Measurements from ENCODE around the gene PGAP3.

Gene PGAP3

DNA sequence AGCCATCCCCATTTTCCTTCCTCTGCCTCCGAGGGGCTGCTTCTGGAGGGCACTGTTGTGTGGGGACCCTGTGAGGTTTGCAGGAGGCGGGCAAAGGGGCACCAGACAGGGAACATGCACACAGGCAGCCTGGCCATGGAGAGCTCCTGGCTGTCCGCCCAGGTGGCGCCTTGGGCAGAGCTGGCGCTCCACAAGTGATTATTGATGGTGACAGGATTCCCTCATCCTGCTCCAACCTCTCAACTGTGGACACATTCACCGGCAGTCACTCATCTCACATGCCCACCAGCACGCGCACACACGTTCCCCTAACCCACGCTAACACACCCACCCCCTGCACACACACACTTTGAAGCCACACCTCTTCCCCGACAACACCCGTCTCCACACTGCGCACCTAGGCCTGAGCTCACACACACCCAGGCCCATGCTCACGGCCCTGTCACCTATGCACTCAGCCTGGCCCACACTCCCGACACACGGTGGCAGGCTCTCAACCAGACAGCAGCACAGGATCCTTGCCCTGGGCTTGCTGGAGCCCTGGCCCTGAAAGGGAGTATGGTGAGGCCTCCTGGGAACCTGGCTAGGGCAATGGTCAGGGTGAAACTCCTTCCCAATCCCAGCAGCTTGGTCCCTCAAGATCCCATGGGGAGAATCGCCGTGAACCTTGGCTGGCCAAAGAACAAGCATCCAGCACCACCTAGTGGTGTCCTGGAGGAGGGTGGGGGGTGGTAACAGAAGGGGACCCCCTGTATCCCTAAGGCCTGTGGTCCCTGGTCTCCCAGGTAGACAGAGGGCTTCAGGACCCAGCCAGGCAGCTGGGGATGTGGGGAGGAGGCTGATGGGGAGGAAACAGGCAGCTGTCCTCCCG, 16.0 kb downstream of the PGAP3 start:
- no peak for DNase-seq (ENCODE audit: low read depth)

DNA sequence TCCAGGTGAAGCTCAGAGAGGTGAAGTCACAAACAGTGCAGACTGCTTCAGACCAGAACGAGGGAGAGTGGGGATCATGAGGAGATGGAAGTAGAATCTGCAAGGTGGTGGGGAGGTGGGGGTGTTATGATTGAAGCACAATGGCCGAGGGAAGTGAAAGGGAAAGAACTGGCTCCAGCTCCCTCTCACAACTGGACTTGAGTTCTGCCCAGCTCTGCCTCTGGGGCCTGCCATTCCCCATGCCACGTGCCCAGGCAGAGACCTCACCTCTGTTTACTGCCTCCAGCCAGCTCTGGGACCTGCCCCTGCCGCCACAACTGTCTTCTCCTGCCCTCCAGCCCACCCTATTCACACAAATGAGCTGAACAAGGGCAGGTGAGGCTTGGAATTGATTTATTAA, 17.1 kb downstream of the PGAP3 start:
- no peak for DNase-seq (ENCODE audit: low read depth)

DNA sequence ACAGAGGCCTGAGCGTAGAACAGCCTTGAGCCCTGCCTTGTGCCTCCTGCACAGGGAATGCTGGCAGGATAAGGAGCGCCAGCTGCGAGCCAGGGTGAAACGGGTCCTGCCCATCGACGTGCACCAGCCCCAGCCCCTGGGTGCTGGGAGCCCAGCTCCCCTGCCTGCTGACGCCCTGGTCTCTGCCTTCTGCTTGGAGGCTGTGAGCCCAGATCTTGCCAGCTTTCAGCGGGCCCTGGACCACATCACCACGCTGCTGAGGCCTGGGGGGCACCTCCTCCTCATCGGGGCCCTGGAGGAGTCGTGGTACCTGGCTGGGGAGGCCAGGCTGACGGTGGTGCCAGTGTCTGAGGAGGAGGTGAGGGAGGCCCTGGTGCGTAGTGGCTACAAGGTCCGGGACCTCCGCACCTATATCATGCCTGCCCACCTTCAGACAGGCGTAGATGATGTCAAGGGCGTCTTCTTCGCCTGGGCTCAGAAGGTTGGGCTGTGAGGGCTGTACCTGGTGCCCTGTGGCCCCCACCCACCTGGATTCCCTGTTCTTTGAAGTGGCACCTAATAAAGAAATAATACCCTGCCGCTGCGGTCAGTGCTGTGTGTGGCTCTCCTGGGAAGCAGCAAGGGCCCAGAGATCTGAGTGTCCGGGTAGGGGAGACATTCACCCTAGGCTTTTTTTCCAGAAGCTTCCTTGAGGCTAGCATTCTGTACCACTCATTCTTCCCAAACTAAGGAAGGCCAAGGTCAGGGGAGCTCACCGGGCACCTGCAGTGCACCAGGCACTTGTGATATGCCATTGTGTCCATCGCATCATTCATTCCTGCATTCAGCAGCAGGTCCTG, 17.7 kb downstream of the PGAP3 start:
- no peak for DNase-seq (ENCODE audit: low read depth)

- peak; percentile 50 for DNase-seq (ENCODE audit: low read depth)
Measured at GRCh38 chr17:39667945-39668924, 19.6 kb downstream of the PGAP3 start, which contains the start of gene PNMT. Gene PNMT (plus strand): TSS chr17:39668453. CDS start chr17:39668476, 23 bp downstream.

DNA sequence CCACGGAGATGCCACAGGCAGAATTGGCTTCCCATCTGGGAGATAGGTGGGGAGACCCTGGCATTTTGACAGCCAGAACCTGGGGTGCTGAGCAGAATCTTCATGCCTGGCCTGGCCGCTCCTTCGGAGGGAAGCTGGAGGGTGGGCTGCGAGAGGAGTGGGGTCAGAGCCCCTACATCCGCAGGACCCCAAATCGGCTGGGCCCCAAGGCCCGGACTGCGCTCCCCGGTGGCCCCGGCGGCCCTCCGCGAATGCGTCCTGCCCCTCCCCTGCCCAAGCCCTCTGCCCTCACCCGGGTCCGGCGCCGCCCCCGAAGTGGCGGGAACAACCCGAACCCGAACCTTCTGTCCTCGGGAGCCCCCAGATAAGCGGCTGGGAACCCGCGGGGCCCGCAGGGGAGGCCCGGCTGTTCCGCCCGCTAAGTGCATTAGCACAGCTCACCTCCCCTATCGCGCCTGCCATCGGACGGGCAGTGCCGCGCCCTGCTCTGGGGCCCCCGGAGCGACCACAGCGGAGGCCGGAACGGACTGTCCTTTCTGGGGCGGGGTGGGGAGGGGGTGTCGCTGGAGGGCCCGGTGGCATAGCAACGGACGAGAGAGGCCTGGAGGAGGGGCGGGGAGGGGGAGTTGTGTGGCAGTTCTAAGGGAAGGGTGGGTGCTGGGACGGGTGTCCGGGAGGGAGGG, 20.5 kb downstream of the PGAP3 start:
- DNase-seq (ENCODE audit: low read depth) = no peak

- no peak for DNase-seq (ENCODE audit: low read depth)
Measured at GRCh38 chr17:39666601-39667261, 21.1 kb downstream of the PGAP3 start.

GRCh38 chr17:39666231-39666600, 21.6 kb downstream of the PGAP3 start:
- DNase-seq (ENCODE audit: low read depth) = no peak

- no peak for DNase-seq (ENCODE audit: low read depth)
Measured at GRCh38 chr17:39665642-39666224, 22.1 kb downstream of the PGAP3 start.

DNA sequence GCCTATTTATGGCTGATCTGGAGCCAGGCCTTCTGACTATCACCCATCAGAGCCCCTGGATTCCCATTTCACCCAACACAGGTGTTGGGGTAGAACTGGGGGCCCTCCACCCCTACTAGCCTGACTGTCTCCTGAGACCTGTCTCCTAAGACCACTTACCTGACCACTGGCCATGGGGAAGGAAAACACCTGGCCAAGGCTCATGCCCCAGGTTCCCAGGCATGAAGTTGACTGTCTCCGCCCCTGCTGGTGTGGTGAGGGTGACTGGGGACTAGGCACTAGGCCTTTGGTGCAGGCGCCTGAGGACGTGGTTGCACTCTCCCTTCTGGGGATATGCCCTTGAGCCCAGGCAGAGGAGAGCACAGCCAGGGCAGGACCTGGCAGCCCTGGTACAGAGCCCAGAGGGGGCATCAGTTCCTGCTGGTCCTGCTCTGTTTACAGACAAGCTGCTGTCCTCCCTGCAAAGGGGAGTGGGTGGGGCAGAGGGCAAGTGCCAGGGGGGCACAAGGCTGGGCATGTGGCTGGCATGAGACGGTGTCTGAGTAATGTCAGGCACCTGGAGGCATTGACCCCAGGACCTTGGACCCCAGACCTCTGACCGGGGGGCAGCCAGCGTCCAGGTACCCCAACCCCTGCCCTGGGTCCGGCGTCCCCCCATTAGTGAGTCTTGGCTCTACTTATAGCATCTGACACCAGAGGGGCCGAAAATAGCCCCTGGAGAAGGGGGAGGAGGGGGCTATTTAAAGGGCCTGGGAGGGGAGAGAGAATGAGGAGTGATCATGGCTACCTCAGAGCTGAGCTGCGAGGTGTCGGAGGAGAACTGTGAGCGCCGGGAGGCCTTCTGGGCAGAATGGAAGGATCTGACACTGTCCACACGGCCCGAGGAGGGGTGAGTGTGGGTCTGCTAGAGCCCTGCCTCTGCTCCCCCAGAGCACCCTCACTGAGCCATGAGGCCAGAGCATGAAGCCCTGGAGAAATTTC, 23.0 kb downstream of the PGAP3 start, which contains the start of gene TCAP:
Gene TCAP, plus strand, starts transcription at position 769 of the 981 bp plus-strand sequence. Its CDS starts 11 bp downstream, at position 780.
- DNase-seq (ENCODE audit: low read depth) = no peak

DNA sequence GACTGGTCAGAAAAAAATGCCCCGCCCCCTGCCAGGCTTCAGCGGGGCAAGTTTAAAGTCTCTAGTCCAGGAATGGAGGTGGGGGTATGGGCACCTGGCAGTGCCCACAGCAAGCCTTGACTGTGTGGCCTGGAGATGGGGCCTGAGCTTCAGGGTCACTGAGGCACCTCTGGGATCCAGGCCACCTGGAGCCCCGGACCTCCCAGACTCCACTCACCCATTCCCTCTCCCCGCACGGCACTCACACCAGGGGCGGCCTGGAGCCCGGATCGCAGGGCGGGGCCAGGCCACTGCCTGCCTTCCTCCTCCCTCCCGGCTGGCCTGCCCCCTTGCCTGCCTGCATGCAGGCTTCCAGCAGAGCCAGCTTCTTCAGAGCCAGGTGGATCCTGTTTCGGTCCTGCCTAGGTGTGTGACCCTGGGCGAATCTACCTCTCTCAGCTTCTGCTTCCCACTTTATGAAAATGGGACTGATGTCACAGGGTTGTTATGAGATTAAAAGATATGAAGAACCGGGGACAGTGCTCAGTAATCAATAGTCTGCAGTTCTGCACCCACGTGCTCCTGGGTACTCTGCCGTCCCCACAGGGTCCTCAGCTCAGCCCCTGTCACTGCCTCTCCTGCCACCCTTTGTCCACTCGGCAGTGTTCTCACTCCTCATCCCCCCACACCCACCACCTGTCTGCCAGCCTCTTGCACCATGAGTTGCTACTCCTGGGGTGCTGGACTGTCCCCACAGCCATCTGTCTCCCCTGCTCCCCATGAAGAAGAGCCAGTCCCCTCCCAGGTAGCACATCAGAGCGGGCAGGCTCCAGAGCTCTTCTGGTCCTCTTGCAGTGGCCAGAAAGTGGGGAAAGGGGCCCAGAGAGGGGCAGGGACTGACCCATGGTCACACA, 23.9 kb downstream of the PGAP3 start:
- no peak for DNase-seq (ENCODE audit: low read depth)

DNA sequence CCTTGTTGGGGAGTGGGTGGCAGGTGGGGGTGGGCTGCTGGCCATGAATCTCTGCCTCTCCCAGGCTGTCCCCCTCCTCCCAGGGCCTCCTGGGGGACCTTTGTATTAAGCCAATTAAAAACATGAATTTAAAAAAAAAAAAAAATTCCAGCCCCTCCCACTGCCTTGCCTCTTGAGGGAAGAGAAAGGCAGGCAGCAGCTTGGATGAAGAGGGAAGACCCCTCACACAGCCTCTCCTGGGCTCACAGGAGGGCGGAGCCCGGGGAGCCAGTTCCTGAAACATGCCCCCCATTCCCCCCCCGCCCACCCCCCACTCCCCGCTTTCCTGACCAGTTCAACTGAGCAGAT, 24.5 kb downstream of the PGAP3 start:
- DNase-seq (ENCODE audit: low read depth) = no peak

GRCh38 chr17:39662551-39663339, 25.1 kb downstream of the PGAP3 start:
- DNase-seq (ENCODE audit: low read depth) = no peak

DNA sequence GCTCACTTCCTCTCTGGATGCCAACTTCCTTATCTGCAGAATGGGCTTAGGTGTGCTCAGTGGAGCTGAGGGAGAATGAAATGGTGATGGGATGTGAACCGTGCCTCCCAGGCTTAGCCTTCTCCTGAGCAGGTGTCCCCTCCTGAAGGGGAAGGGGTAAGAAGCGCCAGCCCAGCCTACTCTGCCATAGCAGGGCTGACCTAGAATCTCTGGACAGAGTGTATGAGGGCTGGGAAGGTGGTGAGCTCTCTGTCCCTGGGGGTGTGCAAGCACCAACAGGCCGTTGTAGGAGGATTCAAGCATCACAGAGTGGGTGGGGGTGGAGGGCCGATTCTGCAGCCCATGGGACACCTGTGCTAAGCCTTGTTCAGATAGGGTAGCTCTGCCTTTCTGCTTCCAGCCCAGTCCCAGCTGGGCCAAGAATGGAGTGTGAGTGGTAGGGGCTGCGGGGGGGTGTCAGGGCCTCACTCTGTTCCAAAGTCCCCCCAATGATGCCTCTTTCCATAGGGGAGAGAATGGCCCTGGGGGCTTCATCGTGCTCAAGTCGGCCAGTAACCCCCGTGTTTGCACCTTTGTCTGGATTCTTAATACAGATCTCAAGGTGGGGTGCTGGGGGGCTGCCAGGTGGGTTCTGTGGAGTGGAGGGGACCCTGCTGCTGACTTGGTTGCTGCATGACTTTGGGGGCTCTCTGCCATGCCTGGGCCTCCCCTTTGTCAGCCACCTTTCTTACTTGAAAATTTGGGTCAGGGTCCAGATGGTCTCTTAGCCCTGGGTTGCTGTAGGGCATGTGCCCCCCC, 25.9 kb downstream of the PGAP3 start:
- no peak for DNase-seq (ENCODE audit: low read depth)

GRCh38 chr17:39660397-39661385, 27.2 kb downstream of the PGAP3 start:
- no peak for DNase-seq (ENCODE audit: low read depth)

- no peak for DNase-seq (ENCODE audit: low read depth)
Measured at GRCh38 chr17:39660011-39660360, 27.9 kb downstream of the PGAP3 start.

Data from stimulated activated CD8-positive, alpha-beta memory T cell treated with anti-CD3 and anti-CD28 coated beads, Interleukin-15, amount 100 ng/mL, for 1 hour (primary cell).